ENCODE measurements around the gene NFKBIB.

DNA sequence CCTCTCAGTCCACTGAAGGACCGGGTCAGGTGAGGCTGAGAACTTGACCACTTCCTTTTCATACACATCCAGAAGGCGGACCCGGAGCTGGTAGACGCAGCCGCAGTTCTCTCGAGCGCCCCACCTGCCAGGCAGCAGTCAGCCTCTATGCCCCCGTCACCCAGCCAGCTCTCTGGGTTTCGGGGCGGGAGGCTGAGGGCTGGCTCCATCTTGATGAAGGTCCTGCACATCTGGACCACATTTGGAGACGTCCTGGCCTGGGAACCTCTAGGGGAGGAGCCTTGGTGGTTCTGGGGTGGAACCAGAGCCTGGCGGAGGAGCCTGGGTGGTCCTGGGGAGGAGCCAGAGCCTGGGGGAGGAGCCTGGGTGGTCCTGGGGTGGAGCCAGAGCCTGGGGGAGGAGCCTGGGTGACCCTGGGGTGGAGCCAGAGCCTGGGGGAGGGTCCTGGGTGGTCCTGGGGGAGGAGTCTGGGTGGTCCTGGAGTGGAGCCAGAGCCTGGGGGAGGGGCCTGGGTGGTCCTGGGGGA, 45.3 kb downstream of the NFKBIB start:
- TF ChIP-seq CTCF (IDR thresholded peaks at IDR 0.05) (no peak), POLR2A (IDR thresholded peaks at IDR 0.05) (no peak)

Data from right lobe of liver (tissue), 4 donors.